DMS153 treated with DMSO at 0.1 percent for 48 hours (cell line): ENCODE data around the gene CFAP157.

Source experiments
- DNase-seq: peaks from one replicate; lab custom pipeline; 2025; ENCODE audit not compliant: unreplicated experiment; lab: John Stamatoyannopoulos, UW

CFAP157 gene

GRCh38 chr9:127706836-127707241 lies at the start of gene CFAP157:
CFAP157 (plus strand) TSS chr9:127706988; CDS start chr9:127707032, 44 bp downstream.
- peak; percentile 30 for DNase-seq

- DNase-seq, result no peak
Observed at GRCh38 chr9:127658428-127658827, 48.4 kb upstream of the CFAP157 start.

- peak; percentile 4 for DNase-seq
Observed at GRCh38 chr9:127660886-127661741, 45.7 kb upstream of the CFAP157 start.

GRCh38 chr9:127662617-127663016 lies 44.2 kb upstream of the CFAP157 start:
- DNase-seq, result no peak

GRCh38 chr9:127664324-127664677 lies 42.5 kb upstream of the CFAP157 start:
- DNase-seq, result no peak

- no peak for DNase-seq
Observed at GRCh38 chr9:127664678-127665507, 41.9 kb upstream of the CFAP157 start.

- no peak for DNase-seq
Observed at GRCh38 chr9:127667127-127667844, 39.5 kb upstream of the CFAP157 start.

GRCh38 chr9:127667906-127668305 lies 38.9 kb upstream of the CFAP157 start:
- no peak for DNase-seq

- no peak for DNase-seq
Observed at GRCh38 chr9:127673234-127673633, 33.6 kb upstream of the CFAP157 start.

GRCh38 chr9:127676638-127677037 lies 30.1 kb upstream of the CFAP157 start:
- no peak for DNase-seq

- no peak for DNase-seq
Observed at GRCh38 chr9:127679506-127679905, 27.3 kb upstream of the CFAP157 start.

GRCh38 chr9:127680226-127680625 lies 26.6 kb upstream of the CFAP157 start:
- DNase-seq, result no peak

GRCh38 chr9:127680846-127681245 lies 25.9 kb upstream of the CFAP157 start:
- DNase-seq, result no peak

GRCh38 chr9:127682351-127683136 lies 24.2 kb upstream of the CFAP157 start:
- no peak for DNase-seq

- no peak for DNase-seq
Observed at GRCh38 chr9:127683723-127684122, 23.1 kb upstream of the CFAP157 start.

GRCh38 chr9:127684576-127684975 lies 22.2 kb upstream of the CFAP157 start:
- no peak for DNase-seq

- no peak for DNase-seq
Observed at GRCh38 chr9:127686461-127687393, 20.1 kb upstream of the CFAP157 start.

GRCh38 chr9:127689329-127690000 lies 17.3 kb upstream of the CFAP157 start:
- no peak for DNase-seq

GRCh38 chr9:127690735-127691134 lies 16.1 kb upstream of the CFAP157 start:
- DNase-seq, result no peak
